Measurements from ENCODE around the gene PPP6R2.
"Not testable (repeated sequence)": the region's sequence is repeated elsewhere in the genome, so short reads cannot be mapped to it uniquely, and the experiment has no call there.

PPP6R2 gene

GRCh38 chr22:50406416-50407170 lies 63.5 kb downstream of the PPP6R2 start:
- no peak for DNase-seq

GRCh38 chr22:50408311-50408710 lies 65.2 kb downstream of the PPP6R2 start:
- DNase-seq: no peak

- DNase-seq: not testable (repeated sequence)
Measured at GRCh38 chr22:50408954-50409353, 65.8 kb downstream of the PPP6R2 start.

GRCh38 chr22:50414476-50415248 lies 71.5 kb downstream of the PPP6R2 start:
- no peak for DNase-seq

- DNase-seq: no peak
Measured at GRCh38 chr22:50415426-50415825, 72.3 kb downstream of the PPP6R2 start.

- DNase-seq: no peak
Measured at GRCh38 chr22:50416996-50417395, 73.9 kb downstream of the PPP6R2 start.

- no peak for DNase-seq
Measured at GRCh38 chr22:50417411-50418210, 74.5 kb downstream of the PPP6R2 start.

GRCh38 chr22:50418624-50419023 lies 75.5 kb downstream of the PPP6R2 start:
- no peak for DNase-seq

- DNase-seq: no peak
Measured at GRCh38 chr22:50419116-50419515, 76.0 kb downstream of the PPP6R2 start.

- no peak for DNase-seq
Measured at GRCh38 chr22:50420015-50420414, 76.9 kb downstream of the PPP6R2 start.

- no peak for DNase-seq
Measured at GRCh38 chr22:50420581-50420980, 77.5 kb downstream of the PPP6R2 start.

- no peak for DNase-seq
Measured at GRCh38 chr22:50422046-50422445, 78.9 kb downstream of the PPP6R2 start.

- DNase-seq: no peak
Measured at GRCh38 chr22:50422961-50423815, 80.1 kb downstream of the PPP6R2 start.

GRCh38 chr22:50423956-50424355 lies 80.8 kb downstream of the PPP6R2 start:
- no peak for DNase-seq

GRCh38 chr22:50425179-50425916 lies 82.2 kb downstream of the PPP6R2 start:
- no peak for DNase-seq

- DNase-seq: no peak
Measured at GRCh38 chr22:50432131-50432876, 89.2 kb downstream of the PPP6R2 start.

GRCh38 chr22:50432877-50433510 lies 89.9 kb downstream of the PPP6R2 start:
- not testable (repeated sequence) for DNase-seq

- DNase-seq: no peak
Measured at GRCh38 chr22:50434849-50435248, 91.7 kb downstream of the PPP6R2 start.

GRCh38 chr22:50435291-50436014 lies 92.3 kb downstream of the PPP6R2 start:
- no peak for DNase-seq

All from CD4-positive, alpha-beta T cell treated with Interleukin-21 for 1 hour (primary cell).